ENCODE measurements around the gene SMAGP.

SMAGP gene

DNA sequence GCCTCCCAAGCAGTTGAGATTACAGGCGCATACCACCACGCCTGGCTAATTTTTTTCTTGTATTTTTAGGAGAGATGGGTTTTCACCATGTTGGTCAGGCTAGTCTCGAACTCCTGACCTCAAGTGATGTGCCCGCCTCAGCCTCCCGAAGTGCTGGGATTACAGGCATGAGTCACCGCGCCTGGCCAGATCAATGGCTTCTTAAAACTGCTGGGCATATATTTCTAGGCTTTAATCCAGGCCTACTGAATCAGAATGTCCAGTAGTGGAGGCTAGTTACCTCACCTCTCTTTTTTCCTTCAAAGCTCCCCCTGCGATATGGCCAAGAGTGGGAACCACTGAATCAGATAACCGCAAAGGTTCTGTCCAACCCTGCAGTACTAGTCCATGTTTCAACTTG, 69.4 kb downstream of the SMAGP start:
- Histone ChIP-seq H3K36me3 (ENCODE audit: control insufficient read depth in 1 of 2, insufficient read depth in 2 of 2, low read length in 2 of 2) (peaks cover 0 to 20% of the 10 kb centered on the region in 2 donors), H3K9me3 (ENCODE audit: control insufficient read depth in 1 of 2, low read length in 2 of 2) (no peaks in the 10 kb centered on the region), H3K27me3 (ENCODE audit: low read depth, low read length) (no peaks in the 10 kb centered on the region), H3K4me3 (ENCODE audit: low read depth in 1 of 2, low read length in 2 of 2) (no peak overlapping the region), H3K27ac (ENCODE audit: low read length) (no peak overlapping the region), H3K4me1 (ENCODE audit: control insufficient read depth in 1 of 2, insufficient read depth in 2 of 2, low read length in 2 of 2) (no peaks in the 10 kb centered on the region)

GRCh38 chr12:51200156-51200555, 70.1 kb downstream of the SMAGP start:
- H3K9me3 ChIP-seq (ENCODE audit: control insufficient read depth in 1 of 2, low read length in 2 of 2): no peaks in the 10 kb centered on the region
- H3K4me3 ChIP-seq (ENCODE audit: low read depth in 1 of 2, low read length in 2 of 2): no peak overlapping the region
- no peaks in the 10 kb centered on the region for H3K27me3 ChIP-seq (ENCODE audit: low read depth, low read length)
- H3K27ac ChIP-seq (ENCODE audit: low read length): no peak overlapping the region
- H3K36me3 ChIP-seq (ENCODE audit: control insufficient read depth in 1 of 2, insufficient read depth in 2 of 2, low read length in 2 of 2): peaks cover 0 to 20% of the 10 kb centered on the region in 2 donors
- no peaks in the 10 kb centered on the region for H3K4me1 ChIP-seq (ENCODE audit: control insufficient read depth in 1 of 2, insufficient read depth in 2 of 2, low read length in 2 of 2)

DNA sequence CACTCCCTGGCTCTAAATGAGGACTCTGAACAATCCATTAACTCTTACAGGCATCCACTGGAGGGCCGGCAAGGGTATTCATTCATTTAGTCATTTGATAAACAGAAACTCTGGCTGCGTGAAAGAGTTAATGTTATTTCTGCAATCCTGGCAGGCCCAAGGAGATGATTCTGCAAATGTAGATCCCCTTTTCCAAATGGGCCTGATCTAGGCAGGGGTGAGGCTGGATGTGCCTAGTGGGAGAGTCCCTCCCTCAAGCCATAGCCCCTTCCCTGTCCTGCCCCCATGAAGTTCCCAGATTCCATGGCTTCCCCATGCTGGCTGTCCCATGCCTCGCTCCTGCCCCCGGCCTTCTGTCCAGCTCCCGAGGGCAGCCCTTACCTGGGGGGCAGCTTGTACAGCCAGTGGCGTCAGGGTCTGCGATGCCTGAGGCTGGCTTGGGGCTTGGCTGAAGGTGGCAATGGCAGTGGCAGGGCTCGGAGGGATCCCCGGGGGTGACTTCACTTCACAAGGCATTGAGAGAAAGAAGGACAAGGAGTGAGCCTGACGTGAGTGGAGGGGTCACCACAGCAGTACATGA, 70.8 kb downstream of the SMAGP start:
- H3K27me3 ChIP-seq (ENCODE audit: low read depth, low read length): no peaks in the 10 kb centered on the region
- H3K9me3 ChIP-seq (ENCODE audit: control insufficient read depth in 1 of 2, low read length in 2 of 2): no peaks in the 10 kb centered on the region
- no peak overlapping the region for H3K4me3 ChIP-seq (ENCODE audit: low read depth in 1 of 2, low read length in 2 of 2)
- H3K27ac ChIP-seq (ENCODE audit: low read length): no peak overlapping the region
- H3K36me3 ChIP-seq (ENCODE audit: control insufficient read depth in 1 of 2, insufficient read depth in 2 of 2, low read length in 2 of 2): peaks cover 0 to 24% of the 10 kb centered on the region in 2 donors
- no peaks in the 10 kb centered on the region for H3K4me1 ChIP-seq (ENCODE audit: control insufficient read depth in 1 of 2, insufficient read depth in 2 of 2, low read length in 2 of 2)

DNA sequence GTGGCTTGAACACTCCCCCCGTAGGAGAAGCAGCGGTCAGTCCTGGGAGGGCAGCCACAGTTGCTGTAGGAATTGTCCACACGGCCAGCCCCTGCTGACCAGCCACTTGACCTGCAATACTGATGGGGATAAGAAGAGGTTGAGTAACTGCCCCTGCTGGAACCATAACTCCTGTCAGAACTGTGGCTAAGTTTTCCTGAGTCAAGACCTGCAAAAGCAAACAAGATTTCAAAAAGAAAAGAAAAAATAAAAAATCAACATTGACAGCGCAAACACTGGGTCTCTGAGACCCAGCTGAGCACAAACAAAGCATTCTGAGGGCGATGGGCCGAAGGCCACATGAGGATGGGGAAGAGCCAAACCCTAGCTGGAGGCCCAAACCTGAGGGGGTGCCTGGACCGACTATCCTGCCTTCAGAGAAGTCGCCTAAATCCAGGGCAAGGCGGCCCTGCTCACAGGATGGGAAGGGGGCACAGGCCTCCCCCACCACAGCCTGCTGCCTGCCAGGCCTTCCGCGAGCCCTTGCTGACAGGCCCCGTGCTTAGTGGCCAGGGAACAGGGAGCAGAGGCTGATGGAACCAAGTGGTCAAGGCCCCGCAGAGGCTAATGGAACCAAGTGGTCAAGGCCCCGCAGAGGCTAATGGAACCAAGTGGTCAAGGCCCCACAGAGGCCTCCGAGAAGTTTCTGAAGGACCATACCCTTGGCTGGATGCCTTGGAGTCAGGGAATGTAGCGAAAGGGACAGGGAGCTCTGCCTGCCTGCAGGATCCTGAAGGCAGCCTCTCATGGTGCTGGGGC, 71.4 kb downstream of the SMAGP start:
- no peak overlapping the region for H3K27ac ChIP-seq (ENCODE audit: low read length)
- H3K4me3 ChIP-seq (ENCODE audit: low read depth in 1 of 2, low read length in 2 of 2): no peak overlapping the region
- no peaks in the 10 kb centered on the region for H3K27me3 ChIP-seq (ENCODE audit: low read depth, low read length)
- peaks cover 0 to 24% of the 10 kb centered on the region in 2 donors for H3K36me3 ChIP-seq (ENCODE audit: control insufficient read depth in 1 of 2, insufficient read depth in 2 of 2, low read length in 2 of 2)
- H3K9me3 ChIP-seq (ENCODE audit: control insufficient read depth in 1 of 2, low read length in 2 of 2): no peaks in the 10 kb centered on the region
- no peaks in the 10 kb centered on the region for H3K4me1 ChIP-seq (ENCODE audit: control insufficient read depth in 1 of 2, insufficient read depth in 2 of 2, low read length in 2 of 2)

- no peaks in the 10 kb centered on the region for H3K9me3 ChIP-seq (ENCODE audit: control insufficient read depth in 1 of 2, low read length in 2 of 2)
- H3K4me1 ChIP-seq (ENCODE audit: control insufficient read depth in 1 of 2, insufficient read depth in 2 of 2, low read length in 2 of 2): no peaks in the 10 kb centered on the region
- no peak overlapping the region for H3K4me3 ChIP-seq (ENCODE audit: low read depth in 1 of 2, low read length in 2 of 2)
- peaks cover 0 to 21% of the 10 kb centered on the region in 2 donors for H3K36me3 ChIP-seq (ENCODE audit: control insufficient read depth in 1 of 2, insufficient read depth in 2 of 2, low read length in 2 of 2)
- H3K27me3 ChIP-seq (ENCODE audit: low read depth, low read length): no peaks in the 10 kb centered on the region
- H3K27ac ChIP-seq (ENCODE audit: low read length): no peak overlapping the region
These were observed 72.3 kb downstream of the SMAGP start for GRCh38 chr12:51197736-51198567.

GRCh38 chr12:51196547-51196946, 73.7 kb downstream of the SMAGP start:
- H3K36me3 ChIP-seq (ENCODE audit: control insufficient read depth in 1 of 2, insufficient read depth in 2 of 2, low read length in 2 of 2): peaks cover 0 to 24% of the 10 kb centered on the region in 2 donors
- no peak overlapping the region for H3K4me3 ChIP-seq (ENCODE audit: low read depth in 1 of 2, low read length in 2 of 2)
- no peaks in the 10 kb centered on the region for H3K9me3 ChIP-seq (ENCODE audit: control insufficient read depth in 1 of 2, low read length in 2 of 2)

DNA sequence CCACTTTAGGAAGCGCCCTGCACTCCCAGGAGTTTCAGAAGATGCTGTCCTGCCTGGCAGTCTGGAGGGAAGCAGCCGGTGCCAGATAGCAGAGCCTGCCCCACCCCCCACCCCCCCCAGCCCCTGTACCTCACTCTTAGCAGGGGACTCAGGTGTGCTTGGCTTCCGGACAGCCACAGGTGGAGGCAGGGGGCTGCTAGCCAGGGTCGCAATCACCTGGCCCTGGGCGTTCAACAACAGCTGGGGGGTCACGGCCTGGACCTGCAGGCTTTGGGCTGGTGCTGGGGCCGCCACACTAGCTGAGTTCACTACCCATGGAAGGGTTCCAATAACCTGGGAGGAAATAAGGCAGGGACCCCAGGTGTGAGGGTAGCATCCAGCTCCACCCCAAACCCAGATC, 74.4 kb downstream of the SMAGP start:
- Histone ChIP-seq H3K4me1 (ENCODE audit: control insufficient read depth in 1 of 2, insufficient read depth in 2 of 2, low read length in 2 of 2) (no peaks in the 10 kb centered on the region), H3K27me3 (ENCODE audit: low read depth, low read length) (no peaks in the 10 kb centered on the region), H3K4me3 (ENCODE audit: low read depth in 1 of 2, low read length in 2 of 2) (no peak overlapping the region), H3K27ac (ENCODE audit: low read length) (no peak overlapping the region), H3K9me3 (ENCODE audit: control insufficient read depth in 1 of 2, low read length in 2 of 2) (no peaks in the 10 kb centered on the region), H3K36me3 (ENCODE audit: control insufficient read depth in 1 of 2, insufficient read depth in 2 of 2, low read length in 2 of 2) (peaks cover 0 to 31% of the 10 kb centered on the region in 2 donors)

More at GRCh38 chr12:51196547-51196946, 73.7 kb downstream of the SMAGP start:
- H3K27ac ChIP-seq (ENCODE audit: low read length): no peak overlapping the region
- H3K27me3 ChIP-seq (ENCODE audit: low read depth, low read length): no peaks in the 10 kb centered on the region
- H3K4me1 ChIP-seq (ENCODE audit: control insufficient read depth in 1 of 2, insufficient read depth in 2 of 2, low read length in 2 of 2): no peaks in the 10 kb centered on the region
